Measurements from ENCODE around the gene TNK1. TPM values are rescaled to one million over a fixed set of nuclear protein-coding genes. Genes with fewer than 3 reads are reported as not detected.

Gene TNK1
- total and polyA plus RNA-seq, 2 of the 8 experiments (the other 6 are each of a cell fraction or from before 2014, with no cell fraction given): 7.6 to 9.5 TPM

GRCh38 chr17:7407485-7408251 is 26.8 kb downstream of the TNK1 start, which contains the start of gene NLGN2 (continued):
- TF ChIP-seq CHD7 (IDR thresholded peaks at IDR 0.05; ENCODE audit: insufficient replicate concordance, low read length) (no peak), ATF2 (IDR thresholded peaks at IDR 0.05; ENCODE audit: low read length) (no peak), MAFK (IDR thresholded peaks at IDR 0.05; ENCODE audit: low read depth, low read length) (no peak)
